B cell (primary cell): Measurements from ENCODE around the gene SPRR3.
"Not testable (repeated sequence)": the region's sequence is repeated elsewhere in the genome, so short reads cannot be mapped to it uniquely, and the experiment has no call there.

Experiments
- EZH2 ChIP-seq: IDR thresholded peaks from 2 replicates; pipeline ENCODE4 v1.6.1; 2012; ENCODE audit warnings: borderline replicate concordance, low read depth, mild to moderate bottlenecking, moderate library complexity, low read length; ENCODE audit not compliant: insufficient read depth, poor library complexity, severe bottlenecking
- TF ChIP-seq, protein P1 (sequence below): fragments of 200-600 bp; IDR thresholded peaks from one replicate; pipeline ENCODE4 v1.8.0; 2022; ENCODE audit warnings: antibody characterized with exemption, mild to moderate bottlenecking

DNA sequence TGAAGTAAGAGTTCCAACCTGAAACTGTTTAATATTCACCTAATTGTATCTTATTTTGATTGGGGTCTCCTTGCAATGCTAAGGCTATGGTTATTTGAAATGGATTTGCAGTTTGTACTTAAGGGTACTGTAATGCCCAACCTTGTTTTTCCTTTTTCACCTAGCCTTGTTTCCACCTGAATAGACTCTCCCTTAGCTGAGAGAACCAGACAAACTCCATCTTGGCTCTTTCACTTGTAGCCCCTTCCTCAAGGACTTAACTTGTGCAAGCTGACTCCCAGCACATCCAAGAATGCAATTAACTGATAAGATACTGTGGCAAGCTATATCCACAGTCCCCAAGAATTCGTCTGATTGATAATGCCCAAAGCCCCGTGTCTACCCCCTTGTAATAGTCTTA, 20.3 kb downstream of the SPRR3 start:
- TF ChIP-seq, protein P1, sequence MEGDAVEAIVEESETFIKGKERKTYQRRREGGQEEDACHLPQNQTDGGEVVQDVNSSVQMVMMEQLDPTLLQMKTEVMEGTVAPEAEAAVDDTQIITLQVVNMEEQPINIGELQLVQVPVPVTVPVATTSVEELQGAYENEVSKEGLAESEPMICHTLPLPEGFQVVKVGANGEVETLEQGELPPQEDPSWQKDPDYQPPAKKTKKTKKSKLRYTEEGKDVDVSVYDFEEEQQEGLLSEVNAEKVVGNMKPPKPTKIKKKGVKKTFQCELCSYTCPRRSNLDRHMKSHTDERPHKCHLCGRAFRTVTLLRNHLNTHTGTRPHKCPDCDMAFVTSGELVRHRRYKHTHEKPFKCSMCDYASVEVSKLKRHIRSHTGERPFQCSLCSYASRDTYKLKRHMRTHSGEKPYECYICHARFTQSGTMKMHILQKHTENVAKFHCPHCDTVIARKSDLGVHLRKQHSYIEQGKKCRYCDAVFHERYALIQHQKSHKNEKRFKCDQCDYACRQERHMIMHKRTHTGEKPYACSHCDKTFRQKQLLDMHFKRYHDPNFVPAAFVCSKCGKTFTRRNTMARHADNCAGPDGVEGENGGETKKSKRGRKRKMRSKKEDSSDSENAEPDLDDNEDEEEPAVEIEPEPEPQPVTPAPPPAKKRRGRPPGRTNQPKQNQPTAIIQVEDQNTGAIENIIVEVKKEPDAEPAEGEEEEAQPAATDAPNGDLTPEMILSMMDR, result not testable (repeated sequence)
- TF ChIP-seq EZH2, result not testable (repeated sequence)
